HG03103 (cell line): ENCODE measurements around the gene GUCY2D.

ENCODE experiments used
- ATAC-seq: cut with Tn5 transposase; IDR thresholded peaks from one replicate; pipeline ENCODE4 v1.9.1; 2021; ENCODE audit warnings: low read depth; ENCODE audit not compliant: unreplicated experiment

Gene GUCY2D

DNA sequence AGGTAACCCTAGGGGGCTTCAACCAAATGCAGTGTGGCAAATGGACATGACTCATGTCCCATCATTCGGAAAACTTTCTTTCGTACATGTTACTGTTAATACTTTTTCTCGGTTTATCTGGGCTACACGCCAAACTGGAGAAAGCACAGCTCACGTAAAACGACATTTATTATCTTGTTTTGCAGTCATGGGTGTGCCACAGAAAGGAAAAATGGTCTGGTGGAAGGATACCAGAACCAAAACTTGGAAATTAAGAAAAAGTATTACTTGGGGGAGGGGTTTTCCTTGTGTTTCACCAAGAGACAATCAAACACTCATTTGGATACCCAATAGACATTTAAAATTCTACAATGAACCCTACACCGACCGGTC is 60.0 kb downstream of the GUCY2D start:
- ATAC-seq, result no peak

DNA sequence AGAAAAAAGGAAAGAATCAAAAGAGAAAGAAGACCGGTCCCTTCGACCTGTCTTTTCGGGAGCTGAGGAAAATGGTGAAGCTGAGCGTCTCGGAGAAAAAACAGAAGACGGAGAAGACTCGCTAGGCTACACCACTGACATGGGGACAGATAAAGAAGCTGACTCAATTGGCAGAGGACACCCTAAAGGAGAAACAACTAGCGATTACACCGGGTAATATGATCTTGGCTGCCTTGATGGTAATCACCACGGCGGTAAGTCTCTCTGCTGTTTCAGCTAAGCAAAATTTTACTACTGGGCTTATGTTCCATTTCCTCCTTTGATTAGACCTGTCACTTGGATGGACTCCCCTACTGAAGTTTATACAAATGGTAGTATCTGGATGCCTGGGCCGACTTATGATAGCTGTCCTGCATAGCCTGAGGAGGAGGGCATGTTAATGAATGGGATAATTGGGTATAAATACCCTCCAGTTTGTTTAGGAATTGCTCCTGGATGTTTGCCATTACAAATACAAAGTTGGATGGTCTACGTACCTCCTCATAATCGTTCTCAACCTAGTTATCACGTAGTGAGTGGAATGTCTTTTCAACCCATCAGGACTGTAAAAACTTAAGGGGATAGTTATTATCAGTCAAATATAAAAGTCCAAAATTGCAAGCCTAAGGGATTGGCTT is 60.5 kb downstream of the GUCY2D start:
- no peak for ATAC-seq

- no peak for ATAC-seq
Observed at GRCh38 chr17:8063761-8064534, 61.5 kb downstream of the GUCY2D start.

DNA sequence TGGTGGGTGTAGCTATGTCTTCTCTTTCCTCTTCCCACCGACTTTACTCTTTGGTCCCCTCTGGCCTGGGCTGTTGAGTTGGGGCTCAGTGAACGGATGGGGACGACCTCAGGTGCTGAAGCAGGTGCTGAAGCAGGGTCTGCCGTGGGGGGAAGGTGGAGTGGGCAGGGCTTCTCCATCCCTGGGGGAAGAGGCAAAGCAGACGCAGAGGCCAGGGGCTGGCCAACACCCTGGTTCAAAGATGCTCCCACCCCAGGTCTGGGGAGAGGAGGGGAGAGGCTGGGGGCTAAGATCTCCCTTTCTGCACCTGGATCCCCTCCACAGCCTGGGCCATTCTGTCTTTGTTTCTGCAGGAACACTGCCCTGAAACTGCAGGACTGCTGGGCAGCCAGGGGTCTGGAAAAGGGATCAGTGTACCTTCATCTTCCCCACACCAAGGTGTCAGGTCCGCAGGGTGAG is 62.2 kb downstream of the GUCY2D start:
- no peak for ATAC-seq

GRCh38 chr17:8066841-8067775 is 64.7 kb downstream of the GUCY2D start:
- no peak for ATAC-seq

- no peak for ATAC-seq
Observed at GRCh38 chr17:8067806-8068205, 65.4 kb downstream of the GUCY2D start.

DNA sequence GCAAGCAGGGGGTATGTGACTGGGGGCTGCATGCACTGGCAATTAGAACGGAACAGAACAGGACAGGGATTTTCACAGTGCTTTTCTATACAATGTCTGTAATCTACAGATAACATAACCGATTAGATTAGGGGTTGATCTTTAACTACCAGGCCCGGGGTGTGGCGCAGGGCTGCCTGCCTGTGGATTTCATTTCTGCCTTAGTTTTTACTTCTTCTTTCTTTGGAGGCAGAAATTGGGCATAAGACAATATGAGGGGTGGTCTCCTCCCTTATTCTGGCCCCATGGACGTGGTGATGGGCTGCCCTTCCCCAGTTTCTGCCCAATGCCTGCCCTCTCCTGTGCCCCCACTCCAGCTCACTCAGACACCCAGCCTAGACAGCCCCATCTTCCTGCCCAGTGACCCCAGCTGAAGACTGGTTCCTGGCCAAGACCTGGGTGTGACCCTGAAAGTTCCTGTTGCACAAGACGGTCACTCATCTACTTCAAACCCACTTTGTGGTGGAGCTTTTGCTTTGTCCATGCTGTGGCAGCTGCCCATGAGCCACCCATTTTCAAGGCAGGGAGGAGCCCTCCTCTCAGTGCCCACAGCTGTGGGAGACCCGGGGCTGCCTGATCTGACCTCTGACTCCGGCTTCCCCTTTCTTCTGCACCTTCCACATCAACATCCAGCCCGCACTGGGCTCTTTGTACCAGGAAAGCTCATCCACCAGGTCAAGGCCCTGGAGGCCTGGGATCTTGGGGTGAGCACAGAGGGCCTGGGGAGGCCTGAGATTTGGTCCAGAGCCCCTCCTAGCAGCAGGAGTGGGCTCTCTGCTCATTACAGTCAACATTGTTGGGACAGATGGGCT is 66.5 kb downstream of the GUCY2D start:
- ATAC-seq, result no peak

- no peak for ATAC-seq
Observed at GRCh38 chr17:8069587-8069860, 67.1 kb downstream of the GUCY2D start.
